Upper lobe of left lung (tissue), 4 donors: ENCODE results near the gene AMOTL1.

ENCODE experiments used
- EP300 ChIP-seq, 4 donors: sonication (generic); formaldehyde crosslinking; IDR thresholded peaks; one replicate each; pipeline ENCODE4 v1.5.1; 2017; ENCODE audit warnings: antibody characterized with exemption in 4 of 4, control low read depth in 2 of 4
- TF ChIP-seq, protein P1 (sequence below), 6 experiments: fragments of 450-650 bp in 4 of 6; fragments of 200-600 bp in 2 of 6; sonication (generic) in 2 of 6; IDR thresholded peaks; one replicate each; pipeline ENCODE4 v1.5.1; 2016 to 2019; ENCODE audit warnings: antibody characterized with exemption in 6 of 6

DNA sequence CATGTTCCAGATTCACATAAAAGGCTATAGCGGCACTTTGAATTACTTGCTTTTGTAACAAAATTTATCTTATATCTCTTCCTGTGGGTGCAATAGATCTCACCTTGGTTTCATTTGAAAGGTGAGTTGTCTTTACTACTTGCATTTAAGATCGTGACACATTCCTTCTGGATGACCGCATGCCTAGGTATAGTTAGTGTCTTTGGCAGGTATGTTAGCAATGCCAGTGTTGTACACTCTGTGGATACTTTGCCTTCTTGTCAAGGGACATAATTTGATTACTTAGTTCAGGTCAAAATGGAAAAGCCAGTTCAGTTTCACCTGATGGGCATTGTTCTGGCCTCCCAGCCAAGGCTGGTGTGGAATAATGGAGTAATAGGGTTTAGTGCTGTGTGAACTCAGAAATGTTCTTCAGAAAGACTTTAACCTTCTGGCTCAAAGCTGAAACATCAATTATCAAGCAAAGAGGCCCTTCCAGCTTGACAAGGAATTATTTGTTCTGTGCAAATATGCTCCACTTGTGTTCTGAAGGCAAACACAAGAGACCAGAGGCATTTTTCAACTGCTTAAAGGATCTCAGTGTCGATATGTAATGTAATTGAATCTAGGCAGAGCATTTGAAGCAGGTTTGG, 64.6 kb downstream of the AMOTL1 start:
- TF ChIP-seq, protein P1, sequence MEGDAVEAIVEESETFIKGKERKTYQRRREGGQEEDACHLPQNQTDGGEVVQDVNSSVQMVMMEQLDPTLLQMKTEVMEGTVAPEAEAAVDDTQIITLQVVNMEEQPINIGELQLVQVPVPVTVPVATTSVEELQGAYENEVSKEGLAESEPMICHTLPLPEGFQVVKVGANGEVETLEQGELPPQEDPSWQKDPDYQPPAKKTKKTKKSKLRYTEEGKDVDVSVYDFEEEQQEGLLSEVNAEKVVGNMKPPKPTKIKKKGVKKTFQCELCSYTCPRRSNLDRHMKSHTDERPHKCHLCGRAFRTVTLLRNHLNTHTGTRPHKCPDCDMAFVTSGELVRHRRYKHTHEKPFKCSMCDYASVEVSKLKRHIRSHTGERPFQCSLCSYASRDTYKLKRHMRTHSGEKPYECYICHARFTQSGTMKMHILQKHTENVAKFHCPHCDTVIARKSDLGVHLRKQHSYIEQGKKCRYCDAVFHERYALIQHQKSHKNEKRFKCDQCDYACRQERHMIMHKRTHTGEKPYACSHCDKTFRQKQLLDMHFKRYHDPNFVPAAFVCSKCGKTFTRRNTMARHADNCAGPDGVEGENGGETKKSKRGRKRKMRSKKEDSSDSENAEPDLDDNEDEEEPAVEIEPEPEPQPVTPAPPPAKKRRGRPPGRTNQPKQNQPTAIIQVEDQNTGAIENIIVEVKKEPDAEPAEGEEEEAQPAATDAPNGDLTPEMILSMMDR (IDR thresholded peaks at IDR 0.05), result no peak
- no peak for TF ChIP-seq EP300 (IDR thresholded peaks at IDR 0.05)
